ENCODE measurements around the gene ARFGAP1. TPM values are rescaled to one million over a fixed set of nuclear protein-coding genes. Genes with fewer than 3 reads are reported as not detected.

The ARFGAP1 gene
- total and polyA plus RNA-seq, 10 of the 15 experiments (the other 5 are each of a cell fraction or from before 2014, with no cell fraction given), result 0.45 to 79.9 (median 30.8) TPM

- no peak for TF ChIP-seq NFXL1 (IDR thresholded peaks at IDR 0.05; ENCODE audit: borderline replicate concordance)
- no peak for TF ChIP-seq HSF1 (IDR thresholded peaks at IDR 0.05; ENCODE audit: low read depth, low read length)
- no peak for TF ChIP-seq RAD51 (IDR thresholded peaks at IDR 0.05)
- TF ChIP-seq POLR2AphosphoS5 (IDR thresholded peaks at IDR 0.05; ENCODE audit: low read length), result no peak
- TF ChIP-seq BACH1 (IDR thresholded peaks at IDR 0.05; ENCODE audit: borderline replicate concordance), result no peak
- TF ChIP-seq BHLHE40 (IDR thresholded peaks at IDR 0.05; ENCODE audit: borderline replicate concordance in 1 of 2, low read depth in 2 of 2, low read length in 1 of 2), result no peak
- no peak for TF ChIP-seq GATAD2B (conservative IDR thresholded peaks at IDR 0.05; ENCODE audit: low read depth)
- TF ChIP-seq CBX3 (IDR thresholded peaks at IDR 0.05; ENCODE audit: borderline replicate concordance, low read depth), result no peak
- no peak for TF ChIP-seq JUNB (IDR thresholded peaks at IDR 0.05)
- TF ChIP-seq IRF3 (IDR thresholded peaks at IDR 0.05), result no peak
- TF ChIP-seq HDAC6 (IDR thresholded peaks at IDR 0.05; ENCODE audit: unreplicated experiment), result no peak
- no peak for TF ChIP-seq SIX5 (IDR thresholded peaks at IDR 0.05; ENCODE audit: low read depth, low read length, severe bottlenecking)
- TF ChIP-seq CREB1 (IDR thresholded peaks at IDR 0.05; ENCODE audit: low read depth), result no peak
- no peak for TF ChIP-seq E2F8 (IDR thresholded peaks at IDR 0.05; ENCODE audit: low read depth, partially characterized antibody)
- TF ChIP-seq CBX5 (IDR thresholded peaks at IDR 0.05; ENCODE audit: low read depth), result no peak
Measured at GRCh38 chr20:63290136-63290676, 17.6 kb downstream of the ARFGAP1 start (continued).

All from GM12878 (cell line).